GM23338 (cell line): ENCODE data around the gene CD38. TPM values are rescaled to one million over a fixed set of nuclear protein-coding genes. Genes with fewer than 3 reads are reported as not detected.
"Not testable (repeated sequence)": the region's sequence is repeated elsewhere in the genome, so short reads cannot be mapped to it uniquely, and the experiment has no call there.

Experiments used
- ATAC-seq: fragments of 200-7000 bp; cut with Tn5 transposase; 3 replicates; pipeline ENCODE4 v1.9.1; 2020
- DNase-seq: peaks from one replicate; pipeline ENCODE4 v3.0.0-alpha.2; 2015; ENCODE audit warnings: low spot score
- H2AFZ ChIP-seq: fragments of 200-600 bp; sonication (generic); 2 replicates; pipeline ENCODE4 v1.8.0; 2016; ENCODE audit warnings: antibody characterized with exemption, mild to moderate bottlenecking, moderate library complexity
- H3F3A ChIP-seq: fragments of 200-600 bp; sonication (generic); replicated peaks from 2 replicates; pipeline ENCODE4 v1.8.0; 2017; ENCODE audit warnings: antibody characterized with exemption, mixed run types, low read depth
- H3K27ac ChIP-seq: fragments of 200-600 bp; sonication (generic); 2 replicates; pipeline ENCODE4 v1.6.1; 2016; ENCODE audit warnings: low read depth
- H3K27me3 ChIP-seq: fragments of 200-600 bp; sonication (generic); 2 replicates; pipeline ENCODE4 v1.8.0; 2016; ENCODE audit warnings: mild to moderate bottlenecking, mixed run types, moderate library complexity; ENCODE audit not compliant: insufficient read depth
- H3K36me3 ChIP-seq: fragments of 200-600 bp; sonication (generic); 2 replicates; pipeline ENCODE4 v1.8.0; 2016; ENCODE audit warnings: mild to moderate bottlenecking; ENCODE audit not compliant: insufficient read depth
- H3K4me1 ChIP-seq: fragments of 200-600 bp; sonication (generic); 2 replicates; pipeline ENCODE4 v1.8.0; 2016; ENCODE audit warnings: mild to moderate bottlenecking, moderate library complexity; ENCODE audit not compliant: insufficient read depth
- H3K4me2 ChIP-seq: fragments of 200-600 bp; sonication (generic); 2 replicates; pipeline ENCODE4 v1.7.1; 2017; ENCODE audit warnings: mixed run types
- H3K4me3 ChIP-seq: fragments of 200-600 bp; sonication (generic); 2 replicates; pipeline ENCODE4 v1.6.1; 2016; ENCODE audit warnings: mixed run types
- H3K79me2 ChIP-seq: fragments of 200-600 bp; sonication (generic); replicated peaks from 2 replicates; pipeline ENCODE4 v1.8.0; 2017; ENCODE audit warnings: mild to moderate bottlenecking; ENCODE audit not compliant: insufficient read depth
- H3K9me2 ChIP-seq: fragments of 200-600 bp; sonication (generic); 2 replicates; pipeline ENCODE4 v1.8.0; 2017; ENCODE audit not compliant: insufficient read depth
- H4K20me1 ChIP-seq: fragments of 200-600 bp; sonication (generic); replicated peaks from 2 replicates; pipeline ENCODE4 v1.8.0; 2017; ENCODE audit warnings: mild to moderate bottlenecking; ENCODE audit not compliant: insufficient read depth
- H3K27ac Mint-ChIP-seq: 2 replicates; pipeline ENCODE4 v1.8.0; 2020; ENCODE audit warnings: inconsistent platforms, mild to moderate bottlenecking, moderate library complexity, mixed read lengths
- H3K27me3 Mint-ChIP-seq: 3 replicates; pipeline ENCODE4 v1.8.0; 2022; ENCODE audit warnings: low read depth, mild to moderate bottlenecking, moderate library complexity, mixed read lengths, inconsistent platforms; ENCODE audit not compliant: insufficient read depth, poor library complexity
- H3K36me3 Mint-ChIP-seq: 3 replicates; pipeline ENCODE4 v1.8.0; 2021; ENCODE audit warnings: low read depth, mild to moderate bottlenecking, inconsistent platforms, moderate library complexity, mixed read lengths
- H3K4me1 Mint-ChIP-seq: 3 replicates; pipeline ENCODE4 v1.8.0; 2020; ENCODE audit warnings: mild to moderate bottlenecking, inconsistent platforms, mixed read lengths
- H3K4me3 Mint-ChIP-seq: 3 replicates; pipeline ENCODE4 v1.8.0; 2021; ENCODE audit warnings: moderate library complexity, mild to moderate bottlenecking, inconsistent platforms, mixed read lengths
- H3K9me3 Mint-ChIP-seq: 3 replicates; pipeline ENCODE4 v1.8.0; 2020; ENCODE audit warnings: moderate library complexity, mild to moderate bottlenecking, inconsistent platforms, mixed read lengths
- EZH2 ChIP-seq: fragments of 200-600 bp; sonication (generic); IDR thresholded peaks from one replicate; pipeline ENCODE4 v1.8.0; 2017; ENCODE audit warnings: antibody characterized with exemption, mild to moderate bottlenecking, low read depth; ENCODE audit not compliant: unreplicated experiment
- NANOG ChIP-seq: IDR thresholded peaks from 2 replicates; pipeline ENCODE4 v1.6.1; 2016; ENCODE audit warnings: antibody characterized with exemption, borderline replicate concordance
- POLR2AphosphoS5 ChIP-seq: IDR thresholded peaks from 2 replicates; pipeline ENCODE4 v1.6.1; 2016; ENCODE audit warnings: antibody characterized with exemption, low read depth
- ZNF114 ChIP-seq: fragments of 250-450 bp; sonication (Bioruptor Pico); IDR thresholded peaks from 2 replicates; pipeline ENCODE4 v1.5.0; 2020; ENCODE audit warnings: mild to moderate bottlenecking, moderate library complexity
- long read RNA-seq: library from polyadenylated mRNA; unstranded; transcript quantifications from one replicate; pipeline ENCODE4 v2.0.0, GENCODE V29; 2020; ENCODE audit not compliant: unreplicated experiment
- polyA plus RNA-seq: library from polyadenylated mRNA; unstranded; fragments of >200 nt; fragmentation: Nextera tagmentation; extraction: Ambion mirVana; gene quantifications from 2 replicates; pipeline ENCODE4 v1.2.1, GENCODE V29; 2016
- total RNA-seq: library from RNA; depleted of rRNA; stranded (reverse); fragments of >200 nt; shearing (Covaris generic); gene quantifications from 2 replicates; pipeline ENCODE4 v1.2.3, GENCODE V29; 2014; rRNA removed
- TF ChIP-seq, protein P1 (sequence below), 2 experiments: fragments of 200-600 bp in 1 of 2; sonication (generic) in 1 of 2; conservative IDR thresholded peaks; 2 replicates each; pipeline versions ENCODE4 v1.5.1 to v1.6.1; 2016 to 2017; ENCODE audit warnings: antibody characterized with exemption in 2 of 2, low read depth in 2 of 2, mild to moderate bottlenecking in 2 of 2, moderate library complexity in 1 of 2
- TF ChIP-seq, protein P2 (sequence below): IDR thresholded peaks from 2 replicates; pipeline ENCODE4 v1.6.1; 2016; ENCODE audit warnings: antibody characterized with exemption

The CD38 gene
- total RNA-seq, result 0.04 and 0.17 TPM in 2 replicates
- polyA plus RNA-seq, result 0.10 and 0.24 TPM in 2 replicates
- long read RNA-seq, partial matches to known transcripts, result 0 of 2 reads
- long read RNA-seq, other reads (novel, unspliced or antisense), result 2 of 2 reads

DNA sequence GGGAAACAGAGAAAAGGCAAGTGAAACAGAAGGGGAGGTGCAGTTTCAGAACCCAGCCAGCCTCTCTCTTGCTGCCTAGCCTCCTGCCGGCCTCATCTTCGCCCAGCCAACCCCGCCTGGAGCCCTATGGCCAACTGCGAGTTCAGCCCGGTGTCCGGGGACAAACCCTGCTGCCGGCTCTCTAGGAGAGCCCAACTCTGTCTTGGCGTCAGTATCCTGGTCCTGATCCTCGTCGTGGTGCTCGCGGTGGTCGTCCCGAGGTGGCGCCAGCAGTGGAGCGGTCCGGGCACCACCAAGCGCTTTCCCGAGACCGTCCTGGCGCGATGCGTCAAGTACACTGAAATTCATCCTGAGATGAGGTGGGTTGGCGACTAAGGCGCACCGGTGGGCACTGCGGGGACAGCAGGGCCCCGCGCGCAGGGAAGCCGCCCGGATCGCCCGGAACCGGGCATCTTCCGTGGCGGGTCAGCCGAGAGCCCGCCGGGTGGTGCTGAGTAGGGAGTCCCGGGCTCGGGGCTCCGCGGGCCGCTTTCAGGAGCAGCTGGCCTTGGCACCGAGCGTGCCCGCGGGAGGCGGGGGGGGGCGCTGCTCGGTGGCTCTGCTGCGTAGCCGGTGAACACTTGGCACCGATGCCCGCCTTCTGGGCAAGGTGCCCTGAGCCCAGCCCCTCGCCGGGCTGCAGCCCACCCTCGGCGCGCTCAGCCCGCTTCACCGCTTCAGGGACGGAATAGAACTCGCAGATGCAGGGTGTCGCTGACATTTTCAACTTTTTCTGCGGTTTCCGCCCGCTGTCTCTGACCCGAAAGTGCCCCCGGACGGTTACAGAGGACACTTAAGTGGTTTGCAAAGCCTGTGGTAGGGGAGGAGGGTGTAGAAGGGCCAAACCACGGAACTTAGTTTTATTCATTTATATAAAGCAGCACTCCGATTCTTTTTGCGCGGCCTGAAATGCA is at the start of gene CD38:
Gene CD38, plus strand, starts transcription at position 40 of the 953 bp plus-strand sequence. Its CDS starts 87 bp downstream, at position 127.
- Mint-ChIP-seq H3K36me3 (no peaks in the 10 kb centered on the region), H3K27me3 (peaks cover 23% of the 10 kb centered on the region), H3K4me3 (peak within 1 kb of the TSS; percentile 77), H3K4me1 (peaks cover 9% of the 10 kb centered on the region; the same call in 2 of the 3 replicates), H3K9me3 (no peaks in the 10 kb centered on the region), H3K27ac (no peak within 1 kb of the TSS)
- TF ChIP-seq ZNF114 (CRISPR knock-in tag) (no peak), EZH2 (peak; percentile 60), POLR2AphosphoS5 (no peak)
- TF ChIP-seq, protein P1, sequence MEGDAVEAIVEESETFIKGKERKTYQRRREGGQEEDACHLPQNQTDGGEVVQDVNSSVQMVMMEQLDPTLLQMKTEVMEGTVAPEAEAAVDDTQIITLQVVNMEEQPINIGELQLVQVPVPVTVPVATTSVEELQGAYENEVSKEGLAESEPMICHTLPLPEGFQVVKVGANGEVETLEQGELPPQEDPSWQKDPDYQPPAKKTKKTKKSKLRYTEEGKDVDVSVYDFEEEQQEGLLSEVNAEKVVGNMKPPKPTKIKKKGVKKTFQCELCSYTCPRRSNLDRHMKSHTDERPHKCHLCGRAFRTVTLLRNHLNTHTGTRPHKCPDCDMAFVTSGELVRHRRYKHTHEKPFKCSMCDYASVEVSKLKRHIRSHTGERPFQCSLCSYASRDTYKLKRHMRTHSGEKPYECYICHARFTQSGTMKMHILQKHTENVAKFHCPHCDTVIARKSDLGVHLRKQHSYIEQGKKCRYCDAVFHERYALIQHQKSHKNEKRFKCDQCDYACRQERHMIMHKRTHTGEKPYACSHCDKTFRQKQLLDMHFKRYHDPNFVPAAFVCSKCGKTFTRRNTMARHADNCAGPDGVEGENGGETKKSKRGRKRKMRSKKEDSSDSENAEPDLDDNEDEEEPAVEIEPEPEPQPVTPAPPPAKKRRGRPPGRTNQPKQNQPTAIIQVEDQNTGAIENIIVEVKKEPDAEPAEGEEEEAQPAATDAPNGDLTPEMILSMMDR (conservative IDR thresholded peaks at IDR 0.05; ENCODE audit: low read depth in 2 of 2), result peak in 1 of 2 experiments; percentile 21; a peak in 1 of 4 replicates
- DNase-seq, result peak; percentile 64
- H3K36me3 ChIP-seq, result no peaks in the 10 kb centered on the region
- 0 out of 2 replicates have a peak, but pooled peaks cover 2% of the 10 kb centered on the region for H3K4me1 ChIP-seq
- peak within 1 kb of the TSS; percentile 59 for H3K4me3 ChIP-seq
- H3K27ac ChIP-seq, result no peak within 1 kb of the TSS
- H3K27me3 ChIP-seq, result peaks cover 59% of the 10 kb centered on the region
- H3K4me2 ChIP-seq, result peak within 1 kb of the TSS; percentile 84
- peaks cover 5% of the 10 kb centered on the region for H3K9me2 ChIP-seq
- H4K20me1 ChIP-seq, result no peaks in the 10 kb centered on the region
- peak; percentile 85 for ATAC-seq
- H2AFZ ChIP-seq, result peak within 1 kb of the TSS; percentile 64
- no peaks in the 10 kb centered on the region for H3F3A ChIP-seq
- no peaks in the 10 kb centered on the region for H3K79me2 ChIP-seq

DNA sequence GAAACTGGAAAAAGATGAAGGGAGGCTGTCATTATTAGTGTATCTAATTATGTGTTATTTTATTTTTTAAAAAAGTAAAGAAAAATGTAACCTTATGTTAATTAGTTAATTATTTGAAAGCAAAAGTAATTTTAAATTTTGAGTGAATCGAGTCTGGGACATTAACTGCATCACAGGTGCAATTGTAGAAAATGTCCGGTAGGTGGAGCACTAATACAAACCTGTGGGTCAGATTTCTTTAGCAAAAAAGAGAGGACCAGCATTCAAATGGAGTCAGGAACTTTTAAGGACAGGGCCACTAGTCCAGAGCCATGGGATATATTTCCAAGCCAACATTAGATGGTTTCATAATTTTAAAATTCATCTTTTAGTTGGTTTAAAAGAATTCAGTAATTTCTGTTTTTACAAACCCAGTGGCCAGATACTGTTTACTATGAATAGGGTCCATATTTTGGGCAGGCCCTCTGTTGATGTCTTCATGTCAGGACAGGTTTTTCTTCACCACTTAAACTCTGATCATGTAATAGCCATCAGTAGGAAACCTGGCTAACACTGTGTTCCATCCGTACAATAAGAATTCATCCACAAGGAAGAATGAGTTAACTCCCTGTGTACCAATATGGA is 48.1 kb upstream of the CD38 start:
- TF ChIP-seq POLR2AphosphoS5 (no peak), NANOG (no peak)
- TF ChIP-seq, protein P2, sequence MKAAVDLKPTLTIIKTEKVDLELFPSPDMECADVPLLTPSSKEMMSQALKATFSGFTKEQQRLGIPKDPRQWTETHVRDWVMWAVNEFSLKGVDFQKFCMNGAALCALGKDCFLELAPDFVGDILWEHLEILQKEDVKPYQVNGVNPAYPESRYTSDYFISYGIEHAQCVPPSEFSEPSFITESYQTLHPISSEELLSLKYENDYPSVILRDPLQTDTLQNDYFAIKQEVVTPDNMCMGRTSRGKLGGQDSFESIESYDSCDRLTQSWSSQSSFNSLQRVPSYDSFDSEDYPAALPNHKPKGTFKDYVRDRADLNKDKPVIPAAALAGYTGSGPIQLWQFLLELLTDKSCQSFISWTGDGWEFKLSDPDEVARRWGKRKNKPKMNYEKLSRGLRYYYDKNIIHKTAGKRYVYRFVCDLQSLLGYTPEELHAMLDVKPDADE, result no peak
- TF ChIP-seq, protein P1 (conservative IDR thresholded peaks at IDR 0.05; ENCODE audit: low read depth in 2 of 2), result peak; percentile 76 to 89
- ATAC-seq (peak; percentile 49; the same call in 2 of the 3 replicates), DNase-seq (peak; percentile 77)
- H3K36me3 ChIP-seq, result no peaks in the 10 kb centered on the region
- H3K27me3 Mint-ChIP-seq, result peaks cover 3% of the 10 kb centered on the region
- no peak overlapping the region for H3K4me3 ChIP-seq
- H3F3A ChIP-seq, result no peaks in the 10 kb centered on the region
- no peaks in the 10 kb centered on the region for H3K4me1 ChIP-seq
- H3K27me3 ChIP-seq, result no peaks in the 10 kb centered on the region
- no peaks in the 10 kb centered on the region for H3K79me2 ChIP-seq
- H3K4me2 ChIP-seq, result no peak overlapping the region
- no peak overlapping the region for H3K27ac Mint-ChIP-seq
- H2AFZ ChIP-seq, result no peak overlapping the region
- peaks cover 3% of the 10 kb centered on the region; the same call in 2 of the 3 replicates for H3K9me3 Mint-ChIP-seq
- H3K4me3 Mint-ChIP-seq, result no peak overlapping the region
- H4K20me1 ChIP-seq, result no peaks in the 10 kb centered on the region
- H3K4me1 Mint-ChIP-seq, result no peaks in the 10 kb centered on the region
- no peak overlapping the region for H3K27ac ChIP-seq
- H3K36me3 Mint-ChIP-seq, result no peaks in the 10 kb centered on the region
- no peaks in the 10 kb centered on the region for H3K9me2 ChIP-seq

DNA sequence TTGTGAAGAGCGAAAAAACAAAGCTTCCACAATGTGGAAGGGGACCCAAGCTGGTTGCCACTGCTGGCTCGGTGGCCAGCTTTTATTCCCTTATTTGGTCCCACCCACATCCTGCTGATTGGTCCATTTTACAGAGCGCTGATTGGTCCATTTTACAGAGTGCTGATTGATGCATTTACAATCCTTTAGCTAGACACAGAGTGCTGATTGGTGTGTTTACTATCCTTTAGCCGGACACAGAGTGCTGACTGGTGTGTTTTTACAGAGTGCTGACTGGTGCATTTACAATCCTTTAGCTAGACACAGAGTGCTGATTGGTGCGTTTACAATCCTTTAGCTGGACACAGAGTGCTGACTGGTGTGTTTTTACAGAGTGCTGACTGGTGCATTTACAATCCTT is 45.1 kb upstream of the CD38 start:
- H4K20me1 ChIP-seq, result not testable (repeated sequence)

More for the DNA sequence above, 45.1 kb upstream of the CD38 start:
- not testable (repeated sequence) for H3K9me2 ChIP-seq, ATAC-seq, H3K27me3 Mint-ChIP-seq, H3K79me2 ChIP-seq, H3K36me3 ChIP-seq, H3K27me3 ChIP-seq, H3K4me2 ChIP-seq, H3K9me3 Mint-ChIP-seq, H3F3A ChIP-seq, H3K36me3 Mint-ChIP-seq, H3K4me1 ChIP-seq, H3K4me1 Mint-ChIP-seq, DNase-seq, H2AFZ ChIP-seq, H3K4me3 Mint-ChIP-seq, H3K4me3 ChIP-seq, H3K27ac ChIP-seq, H3K27ac Mint-ChIP-seq
